ENCODE measurements around the gene FOXP1. TPM values are rescaled to one million over a fixed set of nuclear protein-coding genes. Genes with fewer than 3 reads are reported as not detected.

The FOXP1 gene
- total and polyA plus RNA-seq, 2 donors (not counting 1 experiment from before 2014, with no cell fraction given) = 70.3 to 101 TPM

- Histone ChIP-seq H3K27me3 (ENCODE audit: control insufficient read depth, insufficient read depth, low read length) (no peaks in the 10 kb centered on the region), H3K4me1 (ENCODE audit: control insufficient read depth, extremely low read depth, insufficient read depth, low read length) (no peaks in the 10 kb centered on the region), H2AFZ (ENCODE audit: low read length) (no peak overlapping the region), H4K20me1 (ENCODE audit: control insufficient read depth, extremely low read depth, insufficient read depth, low read length) (no peaks in the 10 kb centered on the region), H3K36me3 (ENCODE audit: control insufficient read depth, insufficient read depth, low read length) (no peaks in the 10 kb centered on the region), H3K79me2 (ENCODE audit: control insufficient read depth, insufficient read depth, low read length) (no peaks in the 10 kb centered on the region), H3K27ac (ENCODE audit: insufficient read depth, low read length) (no peak overlapping the region), H3K9me3 (ENCODE audit: control insufficient read depth, insufficient read depth, low read depth, low read length) (no peaks in the 10 kb centered on the region), H3K4me2 (ENCODE audit: extremely low read depth, insufficient read depth, low read length) (no peak overlapping the region), H3K4me3 (replicated peaks in 1 of 4; ENCODE audit: control extremely low read depth in 1 of 4, insufficient read depth in 1 of 4, low read depth in 3 of 4, low read length in 4 of 4) (no peak overlapping the region), H3K9ac (ENCODE audit: insufficient read depth, low read length) (no peak overlapping the region)
- peak in 1 of 2 donors; percentile 62 for DNase-seq (ENCODE audit: low read depth in 2 of 2)
- TF ChIP-seq EZH2 (IDR thresholded peaks at IDR 0.05; ENCODE audit: low read length, missing control alignments) (no peak), CTCF (conservative IDR thresholded peaks at IDR 0.05 in 1 of 2, IDR thresholded peaks at IDR 0.05 in 1 of 2; ENCODE audit: low read depth in 1 of 2, low read length in 2 of 2) (no peak)
Measured at GRCh38 chr3:71309886-71310285, 273.6 kb downstream of the FOXP1 start.

- H3K27me3 ChIP-seq (ENCODE audit: control insufficient read depth, insufficient read depth, low read length) = no peaks in the 10 kb centered on the region
- DNase-seq (ENCODE audit: low read depth in 2 of 2) = no peak
- no peak overlapping the region for H3K9ac ChIP-seq (ENCODE audit: insufficient read depth, low read length)
- no peaks in the 10 kb centered on the region for H3K4me1 ChIP-seq (ENCODE audit: control insufficient read depth, extremely low read depth, insufficient read depth, low read length)
- no peaks in the 10 kb centered on the region for H3K79me2 ChIP-seq (ENCODE audit: control insufficient read depth, insufficient read depth, low read length)
- H3K4me3 ChIP-seq (replicated peaks in 1 of 4; ENCODE audit: control extremely low read depth in 1 of 4, insufficient read depth in 1 of 4, low read depth in 3 of 4, low read length in 4 of 4) = no peak overlapping the region
- no peaks in the 10 kb centered on the region for H3K36me3 ChIP-seq (ENCODE audit: control insufficient read depth, insufficient read depth, low read length)
- H3K4me2 ChIP-seq (ENCODE audit: extremely low read depth, insufficient read depth, low read length) = no peak overlapping the region
- H2AFZ ChIP-seq (ENCODE audit: low read length) = no peak overlapping the region
- H3K9me3 ChIP-seq (ENCODE audit: control insufficient read depth, insufficient read depth, low read depth, low read length) = no peaks in the 10 kb centered on the region
- no peak for TF ChIP-seq EZH2 (IDR thresholded peaks at IDR 0.05; ENCODE audit: low read length, missing control alignments)
- TF ChIP-seq CTCF (conservative IDR thresholded peaks at IDR 0.05 in 1 of 2, IDR thresholded peaks at IDR 0.05 in 1 of 2; ENCODE audit: low read depth in 1 of 2, low read length in 2 of 2) = no peak
- H3K27ac ChIP-seq (ENCODE audit: insufficient read depth, low read length) = no peak overlapping the region
- H4K20me1 ChIP-seq (ENCODE audit: control insufficient read depth, extremely low read depth, insufficient read depth, low read length) = no peaks in the 10 kb centered on the region
Measured at GRCh38 chr3:71309342-71309741, 274.2 kb downstream of the FOXP1 start.

GRCh38 chr3:71308836-71309235 lies 274.7 kb downstream of the FOXP1 start:
- no peak overlapping the region for H2AFZ ChIP-seq (ENCODE audit: low read length)
- H3K4me1 ChIP-seq (ENCODE audit: control insufficient read depth, extremely low read depth, insufficient read depth, low read length) = no peaks in the 10 kb centered on the region
- no peak overlapping the region for H3K4me3 ChIP-seq (replicated peaks in 1 of 4; ENCODE audit: control extremely low read depth in 1 of 4, insufficient read depth in 1 of 4, low read depth in 3 of 4, low read length in 4 of 4)
- H4K20me1 ChIP-seq (ENCODE audit: control insufficient read depth, extremely low read depth, insufficient read depth, low read length) = no peaks in the 10 kb centered on the region
- H3K79me2 ChIP-seq (ENCODE audit: control insufficient read depth, insufficient read depth, low read length) = no peaks in the 10 kb centered on the region
- no peak overlapping the region for H3K27ac ChIP-seq (ENCODE audit: insufficient read depth, low read length)
- H3K36me3 ChIP-seq (ENCODE audit: control insufficient read depth, insufficient read depth, low read length) = no peaks in the 10 kb centered on the region
- H3K9me3 ChIP-seq (ENCODE audit: control insufficient read depth, insufficient read depth, low read depth, low read length) = no peaks in the 10 kb centered on the region
- H3K27me3 ChIP-seq (ENCODE audit: control insufficient read depth, insufficient read depth, low read length) = no peaks in the 10 kb centered on the region
- TF ChIP-seq EZH2 (IDR thresholded peaks at IDR 0.05; ENCODE audit: low read length, missing control alignments) (no peak), CTCF (conservative IDR thresholded peaks at IDR 0.05 in 1 of 2, IDR thresholded peaks at IDR 0.05 in 1 of 2; ENCODE audit: low read depth in 1 of 2, low read length in 2 of 2) (no peak)
- DNase-seq (ENCODE audit: low read depth in 2 of 2) = no peak
- no peak overlapping the region for H3K4me2 ChIP-seq (ENCODE audit: extremely low read depth, insufficient read depth, low read length)
- H3K9ac ChIP-seq (ENCODE audit: insufficient read depth, low read length) = no peak overlapping the region

All from fibroblast of lung (primary cell).